SK-N-SH treated with all-trans-retinoic acid at 6 μM for 48 hours (cell line): Measurements from ENCODE around the gene PTPN1.

Experiments used
- ARNTL ChIP-seq: fragments of 450-650 bp; formaldehyde crosslinking; IDR thresholded peaks from 2 replicates; pipeline ENCODE4 v1.5.0; 2020; ENCODE audit warnings: low read depth, mild to moderate bottlenecking, moderate library complexity, borderline replicate concordance
- CREB5 ChIP-seq: fragments of 250-450 bp; sonication (Bioruptor Pico); IDR thresholded peaks from 2 replicates; pipeline ENCODE4 v1.5.1; 2020; ENCODE audit warnings: low read depth, mild to moderate bottlenecking, moderate library complexity
- CSDC2 ChIP-seq: fragments of 250-450 bp; sonication (Bioruptor Pico); IDR thresholded peaks from 2 replicates; pipeline ENCODE4 v1.5.0; 2020; ENCODE audit warnings: mild to moderate bottlenecking, moderate library complexity
- ESRRG ChIP-seq: fragments of 250-450 bp; sonication (Bioruptor Pico); IDR thresholded peaks from 2 replicates; pipeline ENCODE4 v1.6.1; 2021; ENCODE audit warnings: mild to moderate bottlenecking
- TOX ChIP-seq: fragments of 250-450 bp; sonication (Bioruptor Pico); IDR thresholded peaks from 2 replicates; pipeline ENCODE4 v1.8.0; 2021; ENCODE audit warnings: mild to moderate bottlenecking, moderate library complexity, borderline replicate concordance

- TF ChIP-seq ARNTL (no peak), CSDC2 (CRISPR knock-in tag) (no peak), CREB5 (CRISPR knock-in tag) (no peak), ESRRG (CRISPR knock-in tag) (no peak), TOX (no peak)
Measured at GRCh38 chr20:50536333-50536732, 26.1 kb downstream of the PTPN1 start.
